HCT116 (cell line): ENCODE results near the gene ZNF41. TPM values are rescaled to one million over a fixed set of nuclear protein-coding genes. Genes with fewer than 3 reads are reported as not detected.
"Not testable (repeated sequence)": the region's sequence is repeated elsewhere in the genome, so short reads cannot be mapped to it uniquely, and the experiment has no call there.

Experiments
- ATAC-seq: fragments of 200-7000 bp; cut with Tn5 transposase; 2 replicates; pipeline ENCODE4 v1.9.1; 2020; ENCODE audit warnings: mild to moderate bottlenecking, moderate library complexity
- BruUV-seq: library from RNA; stranded (reverse); fragments of 400-500 nt; replicated peaks from 2 replicates; lab custom pipeline; 2021; lab: Mats Ljungman, UMichigan
- CTCF ChIA-PET: fragments of 300-600 bp; sonication (Branson Sonifier 250); formaldehyde crosslinking; loops from one replicate; lab custom pipeline; 2021; ENCODE audit warnings: antibody characterized with exemption; lab: Charles Lee
- POLR2A ChIA-PET: fragments of 300-600, 350-600 bp; sonication (Branson Sonifier 250); formaldehyde crosslinking; loops from one replicate; lab custom pipeline; 2021; ENCODE audit warnings: antibody characterized with exemption; lab: Charles Lee
- RAD21 ChIA-PET, 2 experiments: fragments of 300-600 bp; sonication (Branson Sonifier 250); formaldehyde crosslinking; loops; one replicate each; lab custom pipeline; 2023; ENCODE audit warnings: low total read pairs in 2 of 2; ENCODE audit not compliant: uncharacterized antibody in 2 of 2, unreplicated experiment in 2 of 2, low non-redundant PET in 1 of 2; lab: Charles Lee
- DNase-seq: peaks from one replicate; pipeline ENCODE4 v3.0.0-alpha.2; 2010; ENCODE audit warnings: low read depth, low spot score
- H2AFZ ChIP-seq: fragments of 200-600 bp; shearing (Covaris generic), sonication (generic); 2 replicates; pipeline ENCODE4 v1.6.1; 2017; ENCODE audit warnings: low read depth, mixed run types, mixed read lengths, antibody characterized with exemption, low read length; ENCODE audit not compliant: poor library complexity, severe bottlenecking
- H3K27ac ChIP-seq: 2 replicates; pipeline ENCODE4 v1.5.1; 2012; ENCODE audit warnings: low read depth, low read length
- H3K27me3 ChIP-seq: fragments of 200-600 bp; sonication (generic); 2 replicates; pipeline ENCODE4 v1.6.1; 2016; ENCODE audit warnings: mixed run types, low read length, mixed read lengths; ENCODE audit not compliant: insufficient read depth
- H3K36me3 ChIP-seq, 2 experiments: fragments of 200-500 bp in 1 of 2; fragments of 200-600 bp in 1 of 2; sonication (Bioruptor generic) in 1 of 2; sonication (generic) in 1 of 2; 2 replicates each; pipeline versions ENCODE4 v1.5.1 to v1.6.1; 2014 to 2016; ENCODE audit warnings: low read length in 2 of 2, inconsistent platforms in 1 of 2, mixed read lengths in 1 of 2, mixed run types in 1 of 2; ENCODE audit not compliant: insufficient read depth in 2 of 2, control insufficient read depth in 1 of 2
- H3K4me1 ChIP-seq, 2 experiments: fragments of 200-600 bp in 1 of 2; sonication (generic) in 1 of 2; 2 replicates each; pipeline versions ENCODE4 v1.5.1 to v1.6.1; 2012 to 2017; ENCODE audit warnings: low read length in 2 of 2, inconsistent platforms in 1 of 2, mild to moderate bottlenecking in 1 of 2, mixed read lengths in 1 of 2, mixed run types in 1 of 2, moderate library complexity in 1 of 2; ENCODE audit not compliant: insufficient read depth in 2 of 2, control insufficient read depth in 1 of 2
- H3K4me2 ChIP-seq: fragments of 200-600 bp; sonication (generic); 2 replicates; pipeline ENCODE4 v1.6.1; 2017; ENCODE audit warnings: mixed run types, low read length, mixed read lengths
- H3K4me3 ChIP-seq, 2 experiments: fragments of 200-600 bp in 1 of 2; sonication (generic) in 1 of 2; replicated peaks in 1 of 2; 2 replicates each; pipeline ENCODE4 v1.5.1; 2011 to 2016; ENCODE audit warnings: low read length in 2 of 2, control low read depth in 1 of 2, low read depth in 1 of 2, mild to moderate bottlenecking in 1 of 2, mixed read lengths in 1 of 2, mixed run types in 1 of 2
- H3K79me2 ChIP-seq: fragments of 200-600 bp; sonication (generic); 2 replicates; pipeline ENCODE4 v1.6.1; 2017; ENCODE audit warnings: mild to moderate bottlenecking, mixed run types, low read length, moderate library complexity, mixed read lengths; ENCODE audit not compliant: insufficient read depth
- H3K9ac ChIP-seq: fragments of 200-600 bp; sonication (generic); 2 replicates; pipeline ENCODE4 v1.6.1; 2016; ENCODE audit warnings: low read length, mixed read lengths
- H3K9me2 ChIP-seq: fragments of 200-600 bp; sonication (generic), shearing (Covaris generic); 2 replicates; pipeline ENCODE4 v1.6.1; 2017; ENCODE audit warnings: mixed run types, mild to moderate bottlenecking, moderate library complexity; ENCODE audit not compliant: insufficient read depth
- H3K9me3 ChIP-seq, 2 experiments: fragments of 200-500 bp in 1 of 2; fragments of 200-600 bp in 1 of 2; sonication (Bioruptor generic) in 1 of 2; sonication (generic) in 1 of 2; 2 replicates each; pipeline ENCODE4 v1.6.1; 2014 to 2017; ENCODE audit warnings: low read length in 2 of 2, mixed read lengths in 2 of 2, inconsistent platforms in 1 of 2, low read depth in 1 of 2, mild to moderate bottlenecking in 1 of 2, mixed run types in 1 of 2, moderate library complexity in 1 of 2; ENCODE audit not compliant: control insufficient read depth in 1 of 2, insufficient read depth in 1 of 2
- H4K20me1 ChIP-seq: fragments of 200-600 bp; sonication (generic), shearing (Covaris generic); 2 replicates; pipeline ENCODE4 v1.6.1; 2017; ENCODE audit warnings: mixed run types, mild to moderate bottlenecking, moderate library complexity; ENCODE audit not compliant: insufficient read depth
- CEBPB ChIP-seq: IDR thresholded peaks from 2 replicates; pipeline ENCODE4 v1.6.1; 2012; ENCODE audit warnings: low read depth
- EZH2 ChIP-seq: fragments of 200-600 bp; sonication (generic); IDR thresholded peaks from 2 replicates; pipeline ENCODE4 v1.6.1; 2017; ENCODE audit warnings: antibody characterized with exemption, mixed run types
- POLR2A ChIP-seq: IDR thresholded peaks from 2 replicates; pipeline ENCODE4 v1.7.0; 2011; ENCODE audit warnings: borderline replicate concordance; ENCODE audit not compliant: insufficient read depth, insufficient read length; ENCODE audit errors: extremely low read depth
- intact Hi-C: fragments of 100-400 bp; cut with micrococcal nuclease; formaldehyde crosslinking; loops from 2 replicates; pipeline ENCODE4 v1.10.0; 2022
- total RNA-seq: library from RNA; stranded (reverse); gene quantifications from one replicate; pipeline ENCODE4 v1.2.1, GENCODE V29; 2021; ENCODE audit not compliant: unreplicated experiment

Gene ZNF41
- total RNA-seq, 1 experiment from 2014 or later: 7.4 TPM

GRCh38 chrX:47514533-47515235, 31.7 kb upstream of the ZNF41 start:
- Histone ChIP-seq H3K9me2 (no peaks in the 10 kb centered on the region), H3K9me3 (no peaks in the 10 kb centered on the region), H2AFZ (no peak overlapping the region), H3K4me1 (peaks cover 0 to 16% of the 10 kb centered on the region in 2 experiments; a peak in 2 of 4 replicates), H3K4me3 (no peak overlapping the region), H3K79me2 (no peaks in the 10 kb centered on the region), H3K4me2 (no peak overlapping the region), H3K27ac (no peak overlapping the region), H3K36me3 (no peaks in the 10 kb centered on the region), H4K20me1 (no peaks in the 10 kb centered on the region), H3K9ac (no peak overlapping the region), H3K27me3 (no peaks in the 10 kb centered on the region)
- ChIA-PET POLR2A (no interaction called here), CTCF (no interaction called here), RAD21 (no interaction called here)
- TF ChIP-seq POLR2A (no peak), CEBPB (no peak), EZH2 (no peak)
- no peak for DNase-seq
- no peak for ATAC-seq
- intact Hi-C loops: no loop called here
- BruUV-seq: no TSS peak

- H3K9ac ChIP-seq, H3K36me3 ChIP-seq, H4K20me1 ChIP-seq, H3K9me2 ChIP-seq, H3K27me3 ChIP-seq, RAD21 ChIA-PET, BruUV-seq, H3K4me3 ChIP-seq, H3K27ac ChIP-seq, H2AFZ ChIP-seq, H3K79me2 ChIP-seq, H3K9me3 ChIP-seq, DNase-seq, POLR2A ChIA-PET, CTCF ChIA-PET, intact Hi-C loops, H3K4me2 ChIP-seq: not testable (repeated sequence)
- peaks cover 0 to 16% of the 10 kb centered on the region in 2 experiments; a peak in 2 of 4 replicates for H3K4me1 ChIP-seq
- ATAC-seq: peak; percentile 32; the same call in 1 of the 2 replicates
Observed at GRCh38 chrX:47513034-47513965, 30.3 kb upstream of the ZNF41 start.

- RAD21 ChIA-PET, BruUV-seq, H3K4me2 ChIP-seq, H3K27ac ChIP-seq, H3K27me3 ChIP-seq, POLR2A ChIA-PET, H3K9me2 ChIP-seq, DNase-seq, H2AFZ ChIP-seq, H3K4me3 ChIP-seq, H4K20me1 ChIP-seq, H3K36me3 ChIP-seq, H3K79me2 ChIP-seq, ATAC-seq, CTCF ChIA-PET, intact Hi-C loops, H3K9me3 ChIP-seq, H3K9ac ChIP-seq: not testable (repeated sequence)
- H3K4me1 ChIP-seq: peaks cover 0 to 16% of the 10 kb centered on the region in 2 experiments; a peak in 2 of 4 replicates
Observed at GRCh38 chrX:47512383-47512782, 29.4 kb upstream of the ZNF41 start.
